Measurements from ENCODE around the gene SAV1. TPM values are rescaled to one million over a fixed set of nuclear protein-coding genes. Genes with fewer than 3 reads are reported as not detected.

The SAV1 gene
- total RNA-seq, 1 experiment from 2014 or later, result 64.1 TPM

DNA sequence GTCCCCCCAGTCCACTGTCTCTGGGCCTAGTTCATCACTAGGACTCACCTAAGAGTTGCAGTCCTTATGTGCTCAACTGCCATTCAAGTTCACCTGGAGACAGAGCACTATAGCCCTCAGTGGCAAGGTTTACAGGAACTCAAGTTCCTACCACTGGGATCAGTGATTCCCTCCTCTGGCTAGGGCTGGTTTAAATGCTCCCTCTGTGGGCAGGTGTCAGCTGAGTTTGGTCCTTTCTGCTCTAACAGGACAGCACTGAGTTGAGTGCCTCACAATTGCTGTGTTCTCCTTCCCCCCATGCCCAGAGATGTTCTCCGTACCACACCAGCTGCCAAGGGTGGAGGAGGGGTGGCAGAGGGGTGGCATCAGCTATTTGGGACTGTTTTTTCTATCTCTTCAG, 20.8 kb upstream of the SAV1 start (continued):
- no peak for TF ChIP-seq MAX (CRISPR knock-in tag; IDR thresholded peaks at IDR 0.05)

GRCh38 chr14:50679674-50680073, 11.6 kb upstream of the SAV1 start:
- POLR2A ChIA-PET, result no interaction called here
- no peak for TF ChIP-seq SMAD4 (CRISPR knock-in tag; IDR thresholded peaks at IDR 0.05)
- TF ChIP-seq, protein P1, sequence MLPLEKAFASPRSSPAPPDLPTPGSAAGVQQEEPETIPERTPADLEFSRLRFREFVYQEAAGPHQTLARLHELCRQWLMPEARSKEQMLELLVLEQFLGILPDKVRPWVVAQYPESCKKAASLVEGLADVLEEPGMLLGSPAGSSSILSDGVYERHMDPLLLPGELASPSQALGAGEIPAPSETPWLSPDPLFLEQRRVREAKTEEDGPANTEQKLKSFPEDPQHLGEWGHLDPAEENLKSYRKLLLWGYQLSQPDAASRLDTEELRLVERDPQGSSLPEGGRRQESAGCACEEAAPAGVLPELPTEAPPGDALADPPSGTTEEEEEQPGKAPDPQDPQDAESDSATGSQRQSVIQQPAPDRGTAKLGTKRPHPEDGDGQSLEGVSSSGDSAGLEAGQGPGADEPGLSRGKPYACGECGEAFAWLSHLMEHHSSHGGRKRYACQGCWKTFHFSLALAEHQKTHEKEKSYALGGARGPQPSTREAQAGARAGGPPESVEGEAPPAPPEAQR (CRISPR knock-in tag; IDR thresholded peaks at IDR 0.05), result no peak
- no peak for TF ChIP-seq ETV6 (CRISPR knock-in tag; IDR thresholded peaks at IDR 0.05)
- TF ChIP-seq, protein P2, sequence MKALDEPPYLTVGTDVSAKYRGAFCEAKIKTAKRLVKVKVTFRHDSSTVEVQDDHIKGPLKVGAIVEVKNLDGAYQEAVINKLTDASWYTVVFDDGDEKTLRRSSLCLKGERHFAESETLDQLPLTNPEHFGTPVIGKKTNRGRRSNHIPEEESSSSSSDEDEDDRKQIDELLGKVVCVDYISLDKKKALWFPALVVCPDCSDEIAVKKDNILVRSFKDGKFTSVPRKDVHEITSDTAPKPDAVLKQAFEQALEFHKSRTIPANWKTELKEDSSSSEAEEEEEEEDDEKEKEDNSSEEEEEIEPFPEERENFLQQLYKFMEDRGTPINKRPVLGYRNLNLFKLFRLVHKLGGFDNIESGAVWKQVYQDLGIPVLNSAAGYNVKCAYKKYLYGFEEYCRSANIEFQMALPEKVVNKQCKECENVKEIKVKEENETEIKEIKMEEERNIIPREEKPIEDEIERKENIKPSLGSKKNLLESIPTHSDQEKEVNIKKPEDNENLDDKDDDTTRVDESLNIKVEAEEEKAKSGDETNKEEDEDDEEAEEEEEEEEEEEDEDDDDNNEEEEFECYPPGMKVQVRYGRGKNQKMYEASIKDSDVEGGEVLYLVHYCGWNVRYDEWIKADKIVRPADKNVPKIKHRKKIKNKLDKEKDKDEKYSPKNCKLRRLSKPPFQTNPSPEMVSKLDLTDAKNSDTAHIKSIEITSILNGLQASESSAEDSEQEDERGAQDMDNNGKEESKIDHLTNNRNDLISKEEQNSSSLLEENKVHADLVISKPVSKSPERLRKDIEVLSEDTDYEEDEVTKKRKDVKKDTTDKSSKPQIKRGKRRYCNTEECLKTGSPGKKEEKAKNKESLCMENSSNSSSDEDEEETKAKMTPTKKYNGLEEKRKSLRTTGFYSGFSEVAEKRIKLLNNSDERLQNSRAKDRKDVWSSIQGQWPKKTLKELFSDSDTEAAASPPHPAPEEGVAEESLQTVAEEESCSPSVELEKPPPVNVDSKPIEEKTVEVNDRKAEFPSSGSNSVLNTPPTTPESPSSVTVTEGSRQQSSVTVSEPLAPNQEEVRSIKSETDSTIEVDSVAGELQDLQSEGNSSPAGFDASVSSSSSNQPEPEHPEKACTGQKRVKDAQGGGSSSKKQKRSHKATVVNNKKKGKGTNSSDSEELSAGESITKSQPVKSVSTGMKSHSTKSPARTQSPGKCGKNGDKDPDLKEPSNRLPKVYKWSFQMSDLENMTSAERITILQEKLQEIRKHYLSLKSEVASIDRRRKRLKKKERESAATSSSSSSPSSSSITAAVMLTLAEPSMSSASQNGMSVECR (CRISPR knock-in tag; IDR thresholded peaks at IDR 0.05; ENCODE audit: borderline replicate concordance), result no peak
- TF ChIP-seq AFF4 (CRISPR knock-in tag; IDR thresholded peaks at IDR 0.05; ENCODE audit: borderline replicate concordance), result no peak
- no peaks in the 10 kb centered on the region for H3K9me3 Mint-ChIP-seq
- no peaks in the 10 kb centered on the region for H3K36me3 Mint-ChIP-seq
- CTCF ChIA-PET, result no interaction called here
- no peaks in the 10 kb centered on the region for H3K27me3 Mint-ChIP-seq (ENCODE audit: low read depth)
- H3K27ac Mint-ChIP-seq, result no peak overlapping the region
- DNase-seq (ENCODE audit: low spot score) (no peak), ATAC-seq (no peak)
- H3K4me3 Mint-ChIP-seq, result no peak overlapping the region
- H3K4me1 Mint-ChIP-seq, result peaks cover 12% of the 10 kb centered on the region

DNA sequence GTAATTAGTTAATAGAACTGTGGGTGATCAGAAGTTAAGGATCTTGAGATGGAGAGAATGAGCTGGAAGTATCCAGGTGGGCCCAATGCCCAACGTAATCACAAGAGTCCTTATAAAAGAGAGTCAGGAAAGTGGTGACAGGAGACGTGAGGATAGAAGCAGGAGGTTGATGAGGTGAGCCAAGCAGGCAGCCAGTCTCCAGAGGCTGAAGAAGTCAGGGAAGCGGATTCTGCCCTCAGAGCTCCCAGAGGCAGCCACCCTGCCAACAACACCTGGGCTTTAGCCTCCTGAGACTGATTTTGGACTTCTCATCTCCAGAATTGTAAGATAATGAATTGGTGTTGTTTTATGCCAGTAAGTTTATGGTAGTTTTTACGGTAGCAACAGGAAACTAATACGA, 10.1 kb upstream of the SAV1 start:
- ChIA-PET POLR2A (interaction anchor here (1.2 kb wide), 1 partner anchor 9 kb away, joined by 3 read pairs; no protein-coding TSS in a partner anchor), CTCF (no interaction called here)
- DNase-seq (ENCODE audit: low spot score) (no peak), ATAC-seq (peak; percentile 44)
- H3K27ac Mint-ChIP-seq, result 0 out of 2 replicates have a peak overlapping the region, but pooled peaks have one; percentile 58
- H3K36me3 Mint-ChIP-seq, result no peaks in the 10 kb centered on the region
- peaks cover 15% of the 10 kb centered on the region for H3K4me1 Mint-ChIP-seq
- TF ChIP-seq, protein P3, sequence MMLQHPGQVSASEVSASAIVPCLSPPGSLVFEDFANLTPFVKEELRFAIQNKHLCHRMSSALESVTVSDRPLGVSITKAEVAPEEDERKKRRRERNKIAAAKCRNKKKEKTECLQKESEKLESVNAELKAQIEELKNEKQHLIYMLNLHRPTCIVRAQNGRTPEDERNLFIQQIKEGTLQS (CRISPR knock-in tag; conservative IDR thresholded peaks at IDR 0.05), result no peak
- no peak for TF ChIP-seq SMAD4 (CRISPR knock-in tag; IDR thresholded peaks at IDR 0.05)
- TF ChIP-seq ZNF232 (CRISPR knock-in tag; IDR thresholded peaks at IDR 0.05), result no peak
- TF ChIP-seq ATF1 (CRISPR knock-in tag; IDR thresholded peaks at IDR 0.05), result no peak
- TF ChIP-seq, protein P4, sequence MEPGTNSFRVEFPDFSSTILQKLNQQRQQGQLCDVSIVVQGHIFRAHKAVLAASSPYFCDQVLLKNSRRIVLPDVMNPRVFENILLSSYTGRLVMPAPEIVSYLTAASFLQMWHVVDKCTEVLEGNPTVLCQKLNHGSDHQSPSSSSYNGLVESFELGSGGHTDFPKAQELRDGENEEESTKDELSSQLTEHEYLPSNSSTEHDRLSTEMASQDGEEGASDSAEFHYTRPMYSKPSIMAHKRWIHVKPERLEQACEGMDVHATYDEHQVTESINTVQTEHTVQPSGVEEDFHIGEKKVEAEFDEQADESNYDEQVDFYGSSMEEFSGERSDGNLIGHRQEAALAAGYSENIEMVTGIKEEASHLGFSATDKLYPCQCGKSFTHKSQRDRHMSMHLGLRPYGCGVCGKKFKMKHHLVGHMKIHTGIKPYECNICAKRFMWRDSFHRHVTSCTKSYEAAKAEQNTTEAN (CRISPR knock-in tag; IDR thresholded peaks at IDR 0.05), result no peak
- no peak for TF ChIP-seq IRF2 (CRISPR knock-in tag; IDR thresholded peaks at IDR 0.05; ENCODE audit: borderline replicate concordance, low read depth)
- no peaks in the 10 kb centered on the region for H3K27me3 Mint-ChIP-seq (ENCODE audit: low read depth)
- H3K4me3 Mint-ChIP-seq, result no peak overlapping the region
- no peaks in the 10 kb centered on the region for H3K9me3 Mint-ChIP-seq
